GM18508 (cell line): Measurements from ENCODE around the gene TPM3.
"Not testable (repeated sequence)": the region's sequence is repeated elsewhere in the genome, so short reads cannot be mapped to it uniquely, and the experiment has no call there.

Source experiments
- ATAC-seq: cut with Tn5 transposase; IDR thresholded peaks from one replicate; pipeline ENCODE4 v1.9.1; 2021; ENCODE audit warnings: moderate number of reproducible peaks; ENCODE audit not compliant: insufficient read depth, unreplicated experiment

Gene TPM3

DNA sequence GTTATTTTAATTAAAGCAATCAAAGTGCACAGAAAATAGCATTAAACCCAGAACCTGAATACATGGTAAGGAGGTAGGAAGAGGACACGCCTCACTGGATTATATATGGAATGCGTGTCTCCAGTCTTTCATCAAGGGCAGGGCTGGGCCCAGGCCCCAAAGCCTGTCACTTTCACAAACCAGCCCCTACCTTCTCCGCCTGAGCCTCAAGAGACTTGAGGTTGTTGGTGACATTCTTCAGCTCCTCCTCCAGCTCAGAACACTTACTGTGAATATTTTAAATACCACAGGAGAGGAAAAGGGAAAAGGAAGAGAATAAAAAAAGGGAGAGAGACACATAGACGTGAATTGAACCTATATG is 20.7 kb downstream of the TPM3 start:
- ATAC-seq: no peak

DNA sequence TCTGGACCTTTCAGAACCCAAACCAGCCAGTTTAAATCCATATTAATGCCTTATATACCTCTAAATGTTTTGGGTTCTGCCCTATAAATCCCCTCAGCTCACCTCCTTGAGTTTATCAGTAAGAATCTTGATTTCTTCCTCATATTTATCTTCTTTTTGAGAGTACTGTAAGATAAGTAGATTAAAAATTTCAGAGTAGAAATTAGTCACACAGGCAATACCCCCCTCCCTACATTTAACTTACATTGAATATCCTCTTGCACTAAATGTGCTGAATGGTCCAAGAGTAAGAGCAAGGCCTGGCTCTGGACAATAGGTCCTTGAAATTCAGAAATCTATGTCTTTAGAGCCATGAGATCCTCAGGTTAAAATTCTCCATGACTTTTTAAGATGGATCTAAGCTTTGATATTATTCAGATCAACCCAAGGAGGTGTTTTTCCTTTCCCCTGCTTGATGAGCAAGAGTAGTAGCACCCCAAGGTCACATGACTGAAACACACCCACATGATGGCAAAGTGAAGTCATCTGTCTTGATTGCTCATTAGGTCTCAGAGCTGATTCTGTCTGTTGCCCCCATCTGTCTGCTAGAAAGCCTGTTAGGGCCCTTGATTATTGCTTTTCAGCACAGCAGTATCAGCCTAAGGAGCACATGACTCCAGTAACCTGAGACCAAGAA is 21.2 kb downstream of the TPM3 start:
- no peak for ATAC-seq

DNA sequence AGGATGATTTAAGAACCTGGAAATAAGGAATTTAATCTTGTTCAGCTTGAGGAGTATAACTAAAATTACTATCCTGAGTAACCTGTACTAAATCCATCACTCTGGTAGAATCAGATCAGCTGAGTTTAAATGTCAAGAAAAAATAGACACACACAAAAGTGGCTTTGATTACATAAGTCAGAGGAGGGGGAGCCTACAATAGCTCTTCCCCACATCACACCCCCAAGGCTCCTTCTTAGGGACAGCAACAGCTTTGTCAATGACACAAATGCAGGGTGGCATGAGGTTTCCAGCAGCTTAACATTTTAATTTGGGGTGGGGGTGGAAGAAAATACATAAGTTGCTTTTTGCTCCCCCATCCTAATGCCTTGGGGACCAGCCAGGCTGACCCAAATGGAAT is 24.4 kb downstream of the TPM3 start:
- ATAC-seq: no peak

DNA sequence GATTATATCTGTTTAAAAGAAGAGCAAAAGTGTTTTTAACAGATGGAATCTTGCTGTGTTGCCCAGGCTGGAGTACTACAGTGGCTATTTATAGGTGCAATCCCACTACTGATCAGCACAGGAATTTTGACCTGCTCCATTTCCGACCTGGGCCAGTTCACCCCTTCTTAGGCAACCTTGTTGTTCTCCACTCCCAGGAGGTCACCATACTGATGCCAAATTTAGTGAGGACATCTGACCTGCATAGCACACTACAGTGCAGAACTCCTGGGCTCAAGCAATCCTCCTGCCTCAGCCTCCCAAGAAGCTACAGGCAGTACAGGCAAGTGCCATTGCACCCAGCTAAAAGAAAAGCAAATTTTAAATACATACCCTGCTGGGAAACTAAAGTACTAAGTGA is 25.7 kb downstream of the TPM3 start:
- no peak for ATAC-seq

DNA sequence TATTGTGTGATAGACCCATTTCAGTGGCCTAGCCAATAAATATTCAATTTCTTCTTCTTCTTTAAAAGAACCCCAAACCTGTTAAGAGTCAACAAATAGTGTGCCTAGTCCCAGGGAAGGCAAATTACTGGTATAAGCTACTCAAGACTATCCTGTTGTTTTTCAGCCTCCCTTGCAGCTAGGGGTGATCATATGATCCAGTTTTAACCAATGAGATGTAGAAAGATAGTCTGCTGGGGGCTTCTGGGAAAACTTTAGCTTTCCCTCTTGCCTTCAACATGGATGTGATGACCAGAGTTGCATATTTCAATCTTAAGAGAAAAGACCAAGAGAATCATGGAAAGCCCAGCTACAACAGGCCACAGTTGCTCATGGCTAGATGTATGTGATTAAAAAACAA is 32.3 kb downstream of the TPM3 start:
- ATAC-seq: no peak

DNA sequence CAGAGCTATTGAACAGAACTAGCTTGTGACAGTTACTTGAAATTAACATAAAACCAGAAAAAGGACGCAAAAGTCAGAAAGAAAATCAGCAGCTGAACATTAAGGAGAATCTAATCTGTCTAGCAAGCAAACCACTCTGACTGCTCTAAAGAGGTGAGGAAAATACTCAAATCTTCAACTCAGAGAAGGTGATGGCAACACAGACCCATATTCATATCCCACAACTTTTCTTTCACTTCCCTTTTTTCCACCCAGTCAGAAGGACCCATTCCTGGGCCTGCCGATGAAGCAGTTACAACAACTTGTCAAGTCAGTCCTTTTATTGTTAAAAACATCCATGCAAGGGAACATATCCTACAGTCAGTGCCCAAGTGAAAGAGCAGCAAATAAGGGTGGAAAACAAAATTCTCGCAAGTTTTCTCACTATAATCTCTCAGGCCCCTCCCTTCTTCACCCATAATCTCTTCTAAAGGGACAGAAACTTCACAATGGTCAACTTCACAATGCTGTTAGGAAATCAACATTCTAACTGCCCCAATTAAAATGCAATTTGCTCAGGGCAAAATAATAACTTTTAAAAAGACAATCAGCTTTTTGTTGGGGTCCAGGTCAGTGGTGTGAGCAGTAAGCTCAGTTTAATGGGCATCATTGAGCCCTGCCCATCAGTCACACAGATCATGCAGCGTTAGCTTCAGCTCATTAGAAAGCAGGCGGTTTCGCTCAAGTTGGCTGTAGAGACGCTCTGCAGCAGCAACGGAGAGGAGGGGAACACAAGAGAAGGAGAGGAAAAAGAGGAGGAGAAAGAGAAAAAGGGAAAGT is 33.4 kb downstream of the TPM3 start:
- no peak for ATAC-seq

DNA sequence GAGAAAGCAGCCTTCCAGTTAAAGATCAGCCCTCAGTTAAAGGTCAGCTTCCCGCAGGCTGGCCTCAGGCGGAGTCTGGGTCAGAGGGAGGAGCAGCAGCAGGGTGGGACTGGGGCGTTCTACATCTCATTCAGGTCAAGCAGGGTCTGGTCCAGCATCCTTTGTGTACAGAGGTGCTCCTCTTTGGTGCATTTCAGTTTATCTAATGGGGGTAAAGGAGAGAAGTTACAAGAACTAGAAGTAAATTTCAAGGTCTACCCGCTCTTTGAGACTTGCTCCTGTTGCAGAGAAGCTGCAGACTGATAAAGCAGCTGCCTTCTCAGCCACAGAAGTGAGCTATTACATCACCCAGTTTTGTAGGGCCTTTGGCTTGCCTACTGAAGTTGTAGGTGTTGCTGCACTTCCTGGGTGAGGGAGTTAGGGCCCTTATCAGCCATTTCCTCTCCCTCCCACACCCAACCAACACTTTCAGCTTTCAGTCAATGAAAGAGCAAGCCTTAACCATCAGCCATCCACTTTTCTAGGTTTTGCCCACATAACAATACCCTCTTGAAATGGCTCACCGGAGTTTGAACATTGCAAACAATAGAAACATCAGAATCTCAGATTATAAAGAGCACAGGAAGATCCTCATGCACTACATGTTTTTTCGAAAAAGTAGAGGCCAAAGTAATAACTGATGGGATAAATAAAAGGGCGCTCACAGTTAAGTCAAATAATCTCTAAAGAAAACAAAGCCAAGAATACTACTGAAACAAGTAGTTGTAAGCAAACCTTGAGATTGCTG is 34.2 kb downstream of the TPM3 start:
- ATAC-seq: no peak

DNA sequence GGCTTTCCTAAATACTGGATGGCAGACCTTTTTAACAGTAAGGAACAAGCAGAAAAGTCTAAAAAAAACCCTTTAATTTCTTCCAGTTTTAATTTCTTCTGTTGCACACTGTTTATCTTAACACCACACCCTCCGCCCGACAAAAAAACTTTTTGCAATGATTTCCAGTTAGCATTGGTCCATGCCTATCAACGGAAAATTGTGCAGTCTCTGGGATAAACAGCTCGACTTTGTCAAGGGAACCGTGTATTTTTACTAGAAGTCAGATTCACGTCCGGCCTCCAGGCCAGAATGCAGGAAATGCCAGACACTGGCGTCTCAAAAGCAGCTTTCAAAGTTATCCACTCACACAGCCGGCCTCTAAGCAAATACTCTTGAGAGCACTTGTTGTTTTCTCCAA is 36.6 kb downstream of the TPM3 start:
- no peak for ATAC-seq

DNA sequence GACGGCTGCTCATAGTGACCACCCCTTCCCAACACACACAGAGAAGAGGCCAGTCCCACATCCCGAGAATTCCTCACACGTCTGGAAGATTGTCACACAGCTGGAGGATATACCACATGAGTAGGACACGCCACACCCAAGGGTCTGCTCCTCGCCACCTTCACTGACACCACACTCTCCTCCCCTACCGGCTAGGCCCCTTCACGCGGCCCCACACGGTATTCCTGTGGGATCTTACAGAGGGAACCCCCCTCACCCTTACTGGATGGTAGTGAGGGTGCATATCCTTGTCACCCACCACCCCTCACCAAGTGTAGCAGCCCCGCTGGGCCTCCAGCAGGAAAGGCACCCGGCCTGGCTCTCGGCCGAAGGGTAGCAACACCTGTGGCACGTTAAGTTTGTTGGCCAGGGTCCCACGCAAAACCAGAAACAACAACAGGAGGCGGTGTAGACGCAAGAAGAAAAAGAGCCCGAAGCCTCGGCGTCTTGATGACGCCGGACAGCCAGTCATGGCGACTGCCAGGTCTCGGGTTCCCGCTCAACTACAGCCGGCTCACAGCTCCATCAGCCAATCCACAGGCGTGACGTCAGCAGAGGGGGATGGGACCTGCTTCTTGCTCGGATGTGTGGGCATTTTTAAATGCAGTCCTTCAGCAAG is 37.2 kb downstream of the TPM3 start, which contains the start of gene NUP210L:
Gene NUP210L, minus strand, starts transcription at position 540 of the 658 bp plus-strand sequence.
- no peak for ATAC-seq

DNA sequence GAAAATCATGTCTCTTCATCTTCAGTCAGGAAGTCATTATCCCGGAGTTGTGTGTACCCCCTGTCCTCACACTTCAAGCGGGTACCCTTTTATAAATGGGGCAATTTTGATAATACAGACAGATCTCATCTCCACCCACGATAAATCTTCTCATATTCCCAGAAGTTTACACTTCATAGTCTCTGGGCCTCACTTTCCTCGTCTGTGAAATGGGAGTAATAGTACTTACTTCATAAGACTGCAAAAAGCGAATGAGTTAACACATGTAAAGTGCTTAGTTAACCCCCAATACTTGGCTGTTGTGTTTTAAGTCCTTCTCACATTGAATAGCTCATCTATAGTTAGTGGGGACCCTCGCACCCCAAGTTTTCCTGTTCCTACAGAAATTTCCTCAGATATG is 37.8 kb downstream of the TPM3 start:
- ATAC-seq: no peak

DNA sequence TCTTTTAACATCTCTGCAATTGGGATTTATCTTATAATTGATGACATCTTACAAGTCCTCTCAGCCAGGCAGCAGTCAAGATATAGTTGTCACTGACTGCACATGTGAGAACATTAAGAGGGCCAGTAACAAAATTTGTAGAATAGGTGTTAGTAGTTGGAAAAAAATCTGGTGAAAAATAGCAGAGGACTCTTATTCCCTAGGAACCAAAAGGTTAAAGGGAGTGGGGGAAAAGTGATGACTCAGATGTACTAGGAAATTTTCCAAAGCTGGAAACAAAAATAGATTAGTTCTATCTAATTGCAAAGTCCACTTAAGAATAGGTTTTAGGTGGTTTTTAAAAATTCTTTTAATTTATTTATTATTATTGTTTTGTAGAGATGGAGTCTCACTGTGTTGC is 40.6 kb downstream of the TPM3 start:
- ATAC-seq: no peak

DNA sequence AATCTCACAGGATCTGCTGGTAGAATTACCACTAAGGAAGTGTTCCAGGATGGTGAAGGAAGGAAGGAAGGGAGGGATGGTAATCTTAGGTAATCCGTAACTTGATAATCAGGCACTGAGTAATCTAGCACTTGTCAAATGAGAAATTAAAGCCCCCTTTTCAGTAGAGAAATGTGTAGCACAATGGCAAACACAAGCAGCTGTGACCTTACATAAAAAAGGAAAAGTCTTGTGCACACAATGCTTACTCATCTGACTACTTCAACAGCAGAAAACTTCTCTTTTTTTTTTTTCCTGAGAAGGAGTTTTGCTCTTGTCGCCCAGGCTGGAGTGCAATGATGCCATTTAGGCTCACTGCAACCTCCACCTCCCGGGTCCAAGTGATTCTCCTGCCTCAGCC is 43.1 kb downstream of the TPM3 start:
- ATAC-seq: no peak

DNA sequence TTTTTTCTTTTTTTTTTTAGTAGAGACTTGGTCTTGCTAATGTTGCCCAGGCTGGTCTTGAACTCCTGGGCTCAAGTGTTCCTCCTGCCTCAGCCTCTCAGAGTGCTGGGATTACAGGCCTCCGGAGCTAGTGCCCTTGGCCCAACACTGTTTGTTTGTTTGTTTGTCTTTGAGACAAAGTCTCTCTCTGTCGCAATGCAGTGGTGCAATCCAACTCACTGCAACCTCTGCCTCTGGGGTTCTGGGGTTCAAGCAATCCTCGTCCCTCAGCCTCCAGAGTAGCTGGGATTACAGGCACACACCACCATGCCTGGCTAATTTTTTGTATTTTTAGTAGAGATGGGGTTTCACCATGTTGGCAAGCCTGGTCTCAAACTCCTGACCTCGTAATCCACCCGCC is 44.4 kb downstream of the TPM3 start:
- not testable (repeated sequence) for ATAC-seq

DNA sequence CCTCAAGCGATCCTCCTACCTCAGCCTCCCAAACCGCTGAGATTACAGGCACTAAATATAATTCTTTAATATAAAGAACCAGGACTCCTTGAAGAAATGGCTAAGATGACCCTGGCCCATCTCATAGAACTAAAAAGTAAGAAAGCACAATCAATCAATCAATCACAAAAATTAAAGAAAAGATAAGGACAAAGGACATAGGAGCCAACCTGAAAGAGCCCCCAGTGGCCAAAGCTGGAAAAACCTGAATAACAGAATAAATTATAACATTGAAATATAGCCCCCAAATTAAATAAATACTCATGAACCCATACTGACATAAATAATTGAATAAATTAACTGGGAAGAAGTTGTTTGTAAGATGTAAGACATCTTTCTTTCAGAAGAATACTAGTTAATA is 45.9 kb downstream of the TPM3 start:
- ATAC-seq: no peak

DNA sequence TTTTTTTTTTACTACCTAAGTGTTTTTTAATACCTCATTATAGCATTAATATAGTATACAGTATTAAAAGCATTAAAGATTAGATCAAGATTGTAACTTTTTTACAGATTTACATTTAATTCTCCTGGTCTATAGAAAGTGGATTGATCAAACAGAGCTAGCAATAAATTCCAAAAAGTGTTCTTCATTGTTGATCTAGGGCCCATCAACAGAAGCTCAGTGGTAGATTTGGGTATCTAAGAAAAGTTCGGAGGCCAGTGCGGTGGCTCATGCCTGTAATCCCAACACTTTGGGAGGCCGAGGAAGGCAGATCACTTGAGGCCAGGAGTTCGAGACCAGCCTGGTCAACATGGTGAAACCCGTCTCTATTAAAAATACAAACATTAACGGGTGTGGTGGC is 49.5 kb downstream of the TPM3 start:
- no peak for ATAC-seq

DNA sequence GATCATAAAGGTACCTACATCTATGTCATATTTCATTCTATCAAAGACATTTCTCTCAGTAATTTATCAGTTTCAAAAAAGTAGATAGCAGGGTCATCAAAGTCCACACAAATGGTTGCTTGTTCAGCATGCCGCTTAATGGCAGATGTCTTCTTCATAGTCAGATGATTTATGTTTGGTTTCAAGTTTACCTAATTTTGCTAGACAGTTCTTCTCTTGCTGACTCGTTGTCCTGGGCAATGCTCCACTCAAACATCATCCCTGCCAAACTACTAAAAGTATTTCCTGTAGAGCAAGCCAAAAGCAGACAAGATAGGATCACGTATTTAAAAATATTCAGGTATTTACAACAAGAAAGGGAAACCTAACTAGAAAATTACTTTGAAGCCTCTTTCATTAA is 50.7 kb downstream of the TPM3 start:
- no peak for ATAC-seq

DNA sequence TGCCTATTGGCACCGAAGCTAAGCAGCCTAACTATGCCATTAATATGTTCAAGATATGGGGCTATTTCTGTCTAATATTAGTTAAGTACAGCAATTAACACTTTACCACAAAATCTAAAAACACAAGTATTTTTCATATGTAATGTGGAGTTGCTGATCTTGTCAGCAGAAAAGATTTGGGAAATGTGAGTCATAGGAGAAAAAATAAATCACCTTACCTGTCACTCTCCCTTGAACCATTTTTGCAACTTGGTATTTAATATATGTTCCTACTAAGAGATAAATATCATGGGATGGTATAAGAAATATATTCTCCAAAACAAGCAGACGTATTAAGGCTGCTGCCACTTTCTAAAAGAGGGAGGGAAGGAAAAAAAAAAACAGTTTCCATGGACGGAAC is 54.0 kb downstream of the TPM3 start:
- no peak for ATAC-seq

DNA sequence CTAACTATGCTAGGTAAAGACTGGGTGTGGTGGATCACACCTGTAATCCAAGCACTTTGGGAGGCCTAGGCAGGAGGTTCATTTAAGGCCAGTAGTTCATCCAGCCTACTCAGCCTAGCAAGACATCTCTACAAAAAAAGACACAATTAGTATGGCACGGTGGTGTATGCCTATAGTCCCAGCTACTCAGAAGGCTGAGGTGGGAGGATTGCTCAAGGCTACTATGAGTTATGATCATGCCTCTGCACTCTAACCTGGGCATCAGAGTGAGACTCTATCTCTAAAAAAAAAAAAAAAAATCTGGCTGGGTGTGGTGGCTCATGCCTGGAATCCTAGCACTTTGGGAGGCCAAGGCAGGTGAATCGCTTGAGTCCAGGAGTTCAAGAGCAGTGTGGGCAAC is 58.6 kb downstream of the TPM3 start:
- no peak for ATAC-seq

DNA sequence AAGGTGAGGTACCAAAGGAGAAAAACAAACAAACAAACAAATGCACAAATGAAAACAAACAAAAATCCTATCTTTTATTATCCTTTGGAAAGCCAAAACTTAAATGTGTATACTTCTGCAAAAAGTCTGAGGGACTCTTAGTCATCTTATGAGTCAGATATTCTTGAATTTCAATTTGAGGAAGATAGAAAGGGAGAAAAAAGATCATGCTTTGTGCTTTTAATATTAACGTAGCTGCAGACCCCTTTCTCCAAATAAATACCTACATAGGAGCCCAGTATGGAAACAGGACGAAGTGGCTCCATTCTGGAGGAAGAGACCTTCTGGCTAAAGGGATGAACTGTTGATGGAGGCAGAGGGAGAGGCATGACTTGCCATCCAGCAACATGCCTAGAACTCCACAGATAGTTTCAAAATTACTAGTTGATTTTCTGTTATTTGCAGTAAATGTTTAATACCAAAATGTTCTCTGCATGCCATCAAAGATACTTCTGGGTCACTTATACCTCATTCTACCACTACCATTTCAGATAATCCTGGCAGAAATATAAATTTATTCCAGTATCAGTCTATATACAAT is 62.4 kb downstream of the TPM3 start:
- no peak for ATAC-seq

DNA sequence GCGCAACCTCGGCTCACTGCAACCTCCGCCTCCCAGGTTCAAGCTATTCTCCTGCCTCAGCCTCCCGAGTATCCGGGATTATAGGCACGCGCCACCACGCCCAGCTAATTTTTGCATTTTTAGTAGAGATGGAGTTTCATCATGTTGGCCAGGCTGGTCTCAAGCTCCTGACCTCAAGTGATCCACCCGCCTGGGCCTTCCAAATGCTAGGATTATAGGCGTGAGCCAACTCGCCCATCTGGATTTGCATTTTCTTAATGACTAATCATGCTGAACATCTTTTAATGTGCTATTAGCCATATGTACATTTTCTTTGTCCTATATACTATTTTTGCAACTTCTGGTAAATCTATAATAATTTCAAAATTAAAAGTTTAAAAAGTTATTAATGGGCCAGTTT is 68.7 kb downstream of the TPM3 start:
- ATAC-seq: not testable (repeated sequence)
